H9 (cell line): ENCODE results near the gene TBXAS1. TPM values are rescaled to one million over a fixed set of nuclear protein-coding genes. Genes with fewer than 3 reads are reported as not detected.

Experiments
- DNase-seq: peaks from one replicate; pipeline ENCODE4 v3.0.0-alpha.2; 2017
- H2AFZ ChIP-seq: one replicate; pipeline ENCODE4 v1.6.1; 2013; ENCODE audit warnings: mild to moderate bottlenecking, low read length, control low read depth, moderate library complexity
- H2AK5ac ChIP-seq: 2 replicates; pipeline ENCODE4 v1.6.1; 2013; ENCODE audit warnings: low read length, control low read depth, mixed read lengths; ENCODE audit not compliant: insufficient read length
- H2BK120ac ChIP-seq: one replicate; pipeline ENCODE4 v1.6.1; 2013; ENCODE audit warnings: low read depth, mild to moderate bottlenecking, low read length, control low read depth, inconsistent platforms; ENCODE audit not compliant: poor library complexity, severe bottlenecking
- H2BK12ac ChIP-seq: 2 replicates; pipeline ENCODE4 v1.6.1; 2013; ENCODE audit warnings: low read length, control low read depth, mixed read lengths, low read depth; ENCODE audit not compliant: insufficient read length
- H2BK15ac ChIP-seq: 2 replicates; pipeline ENCODE4 v1.6.1; 2013; ENCODE audit warnings: low read depth, low read length, control low read depth
- H2BK20ac ChIP-seq: one replicate; pipeline ENCODE4 v1.6.1; 2013; ENCODE audit warnings: low read depth, mild to moderate bottlenecking, low read length, control low read depth, inconsistent platforms; ENCODE audit not compliant: poor library complexity, severe bottlenecking
- H2BK5ac ChIP-seq: 2 replicates; pipeline ENCODE4 v1.6.1; 2013; ENCODE audit warnings: low read length, control low read depth, mixed read lengths; ENCODE audit not compliant: insufficient read length
- H3K14ac ChIP-seq: 2 replicates; pipeline ENCODE4 v1.6.1; 2013; ENCODE audit warnings: low read length, control low read depth; ENCODE audit not compliant: insufficient read depth
- H3K18ac ChIP-seq: 2 replicates; pipeline ENCODE4 v1.6.1; 2013; ENCODE audit warnings: low read depth, mild to moderate bottlenecking, mixed read lengths, low read length, control low read depth; ENCODE audit not compliant: insufficient read length
- H3K23ac ChIP-seq: 2 replicates; pipeline ENCODE4 v1.6.1; 2013; ENCODE audit warnings: low read length, control low read depth, mixed read lengths, low read depth; ENCODE audit not compliant: insufficient read length
- H3K23me2 ChIP-seq: 2 replicates; pipeline ENCODE4 v1.6.1; 2013; ENCODE audit warnings: low read depth, mild to moderate bottlenecking, mixed read lengths, low read length, control low read depth; ENCODE audit not compliant: insufficient read length, poor library complexity, severe bottlenecking
- H3K27ac ChIP-seq: 2 replicates; pipeline ENCODE4 v1.5.1; 2013; ENCODE audit warnings: low read length, control low read depth, mixed read lengths, low read depth; ENCODE audit not compliant: insufficient read length
- H3K27me3 ChIP-seq: 2 replicates; pipeline ENCODE4 v1.6.1; 2013; ENCODE audit warnings: low read length, control low read depth, inconsistent platforms; ENCODE audit not compliant: insufficient read depth
- H3K4ac ChIP-seq: 2 replicates; pipeline ENCODE4 v1.6.1; 2013; ENCODE audit warnings: low read depth, mild to moderate bottlenecking, control low read depth, inconsistent platforms, low read length, moderate library complexity
- H3K4me1 ChIP-seq: 2 replicates; pipeline ENCODE4 v1.6.1; 2013; ENCODE audit warnings: low read length, control low read depth, inconsistent platforms; ENCODE audit not compliant: insufficient read depth
- H3K4me2 ChIP-seq: 2 replicates; pipeline ENCODE4 v1.6.1; 2013; ENCODE audit warnings: low read length, control low read depth, mixed read lengths; ENCODE audit not compliant: insufficient read length, insufficient read depth
- H3K56ac ChIP-seq: 2 replicates; pipeline ENCODE4 v1.6.1; 2013; ENCODE audit warnings: low read depth, mild to moderate bottlenecking, mixed read lengths, low read length, control low read depth; ENCODE audit not compliant: insufficient read length
- H3K79me1 ChIP-seq: 2 replicates; pipeline ENCODE4 v1.6.1; 2013; ENCODE audit warnings: low read depth, mild to moderate bottlenecking, moderate library complexity, low read length, control low read depth, inconsistent platforms; ENCODE audit not compliant: insufficient read depth, poor library complexity, severe bottlenecking
- H3K79me2 ChIP-seq: 2 replicates; pipeline ENCODE4 v1.6.1; 2013; ENCODE audit warnings: low read length, control low read depth, inconsistent platforms; ENCODE audit not compliant: insufficient read depth
- H3K9ac ChIP-seq: 2 replicates; pipeline ENCODE4 v1.6.1; 2013; ENCODE audit warnings: low read length, control low read depth, mixed read lengths; ENCODE audit not compliant: insufficient read length; ENCODE audit errors: extremely low read depth
- H3K9me3 ChIP-seq: one replicate; pipeline ENCODE4 v1.6.1; 2013; ENCODE audit warnings: low read depth, low read length, inconsistent platforms; ENCODE audit not compliant: control insufficient read depth
- H3T11ph ChIP-seq: one replicate; pipeline ENCODE4 v1.6.1; 2013; ENCODE audit warnings: mild to moderate bottlenecking, low read length, control low read depth, inconsistent platforms
- H4K20me1 ChIP-seq: one replicate; pipeline ENCODE4 v1.6.1; 2013; ENCODE audit not compliant: control insufficient read depth, insufficient read length, insufficient read depth
- H4K5ac ChIP-seq: 2 replicates; pipeline ENCODE4 v1.6.1; 2013; ENCODE audit warnings: low read depth, mild to moderate bottlenecking, mixed read lengths, low read length, control low read depth; ENCODE audit not compliant: insufficient read length
- H4K8ac ChIP-seq: replicated peaks from 2 replicates; pipeline ENCODE4 v1.6.1; 2013; ENCODE audit warnings: low read length, control low read depth, mixed read lengths, low read depth; ENCODE audit not compliant: insufficient read length
- H4K91ac ChIP-seq: 2 replicates; pipeline ENCODE4 v1.6.1; 2013; ENCODE audit warnings: low read depth, mild to moderate bottlenecking, moderate library complexity, mixed read lengths, low read length, control low read depth; ENCODE audit not compliant: insufficient read length
- H3K27ac Mint-ChIP-seq, 3 experiments: 2 replicates in 2 of 3; 3 replicates in 1 of 3; pipeline ENCODE4 v1.8.0; 2020 to 2021; ENCODE audit warnings: mixed read lengths in 3 of 3, mild to moderate bottlenecking in 1 of 3, moderate library complexity in 1 of 3
- H3K27me3 Mint-ChIP-seq: 2 replicates; pipeline ENCODE4 v1.8.0; 2021; ENCODE audit warnings: low read depth, mild to moderate bottlenecking, moderate library complexity, mixed read lengths
- H3K36me3 Mint-ChIP-seq, 3 experiments: 2 replicates in 2 of 3; 3 replicates in 1 of 3; pipeline ENCODE4 v1.8.0; 2020 to 2021; ENCODE audit warnings: low read depth in 3 of 3, mixed read lengths in 3 of 3; ENCODE audit not compliant: insufficient read depth in 1 of 3
- H3K4me1 Mint-ChIP-seq, 2 experiments: 2 replicates each; pipeline ENCODE4 v1.8.0; 2020; ENCODE audit warnings: mixed read lengths in 2 of 2
- H3K4me3 Mint-ChIP-seq, 2 experiments: 2 replicates in 1 of 2; 3 replicates in 1 of 2; pipeline ENCODE4 v1.8.0; 2020 to 2021; ENCODE audit warnings: mild to moderate bottlenecking in 2 of 2, mixed read lengths in 2 of 2, moderate library complexity in 1 of 2
- H3K9me3 Mint-ChIP-seq, 2 experiments: 2 replicates in 1 of 2; 3 replicates in 1 of 2; pipeline ENCODE4 v1.8.0; 2020; ENCODE audit warnings: mild to moderate bottlenecking in 2 of 2, mixed read lengths in 2 of 2, moderate library complexity in 1 of 2
- WGBS: extraction: QIAGEN DNeasy Blood & Tissue Kit; methylation state at CpG from one replicate; pipeline ENCODE4 v1.1.7; 2013; ENCODE audit warnings: missing lambda C conversion rate, low lambda C conversion rate, mixed read lengths; ENCODE audit not compliant: insufficient read length; ENCODE audit errors: extremely low coverage; 5-methylcytosine and 5-hydroxymethylcytosine counted together
- total RNA-seq: library from RNA; stranded (reverse); gene quantifications from 2 replicates; pipeline ENCODE4 v1.2.1, GENCODE V29; 2021
- TF ChIP-seq, protein P1 (sequence below): fragments of 200-600 bp; sonication (generic); conservative IDR thresholded peaks from 3 replicates; pipeline ENCODE4 v1.8.0; 2021; ENCODE audit warnings: antibody characterized with exemption, mild to moderate bottlenecking

TBXAS1 gene
- total RNA-seq, 1 experiment from 2014 or later = 0.39 TPM

DNA sequence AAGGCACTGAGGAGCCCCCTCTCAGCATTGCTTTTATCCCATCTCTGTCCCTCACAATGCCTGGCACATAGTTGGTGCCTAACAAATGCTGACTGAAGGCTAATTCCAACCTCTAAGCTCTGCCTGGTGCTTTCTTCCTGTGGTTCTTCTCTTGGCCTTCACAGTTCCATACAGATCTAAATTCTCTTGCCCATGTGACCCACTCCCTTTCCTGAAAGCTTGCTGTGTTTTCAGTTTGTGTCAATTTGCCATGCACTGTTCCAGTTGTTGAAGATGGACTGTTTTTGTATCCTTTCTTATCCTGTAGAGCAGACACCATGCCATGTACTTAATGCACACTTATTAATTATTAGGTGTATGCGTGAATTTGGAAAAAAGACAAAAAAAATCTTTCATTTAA lies 9.2 kb downstream of the TBXAS1 start:
- H2BK15ac ChIP-seq = no peak overlapping the region
- no peaks in the 10 kb centered on the region for H3K4me1 ChIP-seq
- no CpG with 5 or more reads among the region's 1 CpG for WGBS
- no peak overlapping the region for H3K27ac Mint-ChIP-seq
- H3K4me1 Mint-ChIP-seq = no peaks in the 10 kb centered on the region
- peaks cover 0 to 10% (median 5%) of the 10 kb centered on the region in 3 experiments; a peak in 4 of 7 replicates for H3K36me3 Mint-ChIP-seq
- no peak overlapping the region for H4K8ac ChIP-seq
- H2AFZ ChIP-seq = no peak overlapping the region
- no peak overlapping the region for H3K18ac ChIP-seq
- TF ChIP-seq, protein P1, sequence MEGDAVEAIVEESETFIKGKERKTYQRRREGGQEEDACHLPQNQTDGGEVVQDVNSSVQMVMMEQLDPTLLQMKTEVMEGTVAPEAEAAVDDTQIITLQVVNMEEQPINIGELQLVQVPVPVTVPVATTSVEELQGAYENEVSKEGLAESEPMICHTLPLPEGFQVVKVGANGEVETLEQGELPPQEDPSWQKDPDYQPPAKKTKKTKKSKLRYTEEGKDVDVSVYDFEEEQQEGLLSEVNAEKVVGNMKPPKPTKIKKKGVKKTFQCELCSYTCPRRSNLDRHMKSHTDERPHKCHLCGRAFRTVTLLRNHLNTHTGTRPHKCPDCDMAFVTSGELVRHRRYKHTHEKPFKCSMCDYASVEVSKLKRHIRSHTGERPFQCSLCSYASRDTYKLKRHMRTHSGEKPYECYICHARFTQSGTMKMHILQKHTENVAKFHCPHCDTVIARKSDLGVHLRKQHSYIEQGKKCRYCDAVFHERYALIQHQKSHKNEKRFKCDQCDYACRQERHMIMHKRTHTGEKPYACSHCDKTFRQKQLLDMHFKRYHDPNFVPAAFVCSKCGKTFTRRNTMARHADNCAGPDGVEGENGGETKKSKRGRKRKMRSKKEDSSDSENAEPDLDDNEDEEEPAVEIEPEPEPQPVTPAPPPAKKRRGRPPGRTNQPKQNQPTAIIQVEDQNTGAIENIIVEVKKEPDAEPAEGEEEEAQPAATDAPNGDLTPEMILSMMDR = no peak
- no peaks in the 10 kb centered on the region; the same call in none of the 2 replicates for H3K27me3 Mint-ChIP-seq
- no peak for DNase-seq
- H3K14ac ChIP-seq = no peak overlapping the region
- no peak overlapping the region for H3K9ac ChIP-seq
- H3K9me3 ChIP-seq = no peaks in the 10 kb centered on the region
- H2BK20ac ChIP-seq = no peak overlapping the region
- no peaks in the 10 kb centered on the region for H3K79me1 ChIP-seq
- no peak overlapping the region for H4K91ac ChIP-seq
- H3T11ph ChIP-seq = no peak overlapping the region
- no peak overlapping the region for H2BK120ac ChIP-seq
- no peaks in the 10 kb centered on the region for H3K79me2 ChIP-seq
- no peaks in the 10 kb centered on the region for H3K23me2 ChIP-seq
- H4K5ac ChIP-seq = no peak overlapping the region
- no peaks in the 10 kb centered on the region for H3K27me3 ChIP-seq
- H3K9me3 Mint-ChIP-seq = peaks cover 21 to 32% of the 10 kb centered on the region in 2 experiments
- H2BK5ac ChIP-seq = no peak overlapping the region
- no peak overlapping the region for H3K4ac ChIP-seq
- H2BK12ac ChIP-seq = no peak overlapping the region
- no peaks in the 10 kb centered on the region for H4K20me1 ChIP-seq
- H2AK5ac ChIP-seq = no peak overlapping the region
- H3K23ac ChIP-seq = no peak overlapping the region
- H3K56ac ChIP-seq = no peak overlapping the region
- no peak overlapping the region for H3K4me2 ChIP-seq
- H3K27ac ChIP-seq = no peak overlapping the region
- no peak overlapping the region for H3K4me3 Mint-ChIP-seq
